HG02970 (cell line): ENCODE data around the gene ADAM22.

Experiments
- ATAC-seq: cut with Tn5 transposase; IDR thresholded peaks from one replicate; pipeline ENCODE4 v1.9.1; 2021; ENCODE audit warnings: mild to moderate bottlenecking, moderate library complexity, moderate number of reproducible peaks; ENCODE audit not compliant: unreplicated experiment, low FRiP score

Gene ADAM22

GRCh38 chr7:88239852-88240251, 305.8 kb downstream of the ADAM22 start:
- no peak for ATAC-seq

- ATAC-seq = no peak
Measured at GRCh38 chr7:88243345-88243909, 309.4 kb downstream of the ADAM22 start.

GRCh38 chr7:88244258-88244657, 310.2 kb downstream of the ADAM22 start:
- no peak for ATAC-seq
